HG03139 (cell line): ENCODE measurements around the gene CMSS1.

ENCODE experiments used
- ATAC-seq: cut with Tn5 transposase; IDR thresholded peaks from one replicate; pipeline ENCODE4 v1.9.1; 2021; ENCODE audit not compliant: unreplicated experiment

The CMSS1 gene

GRCh38 chr3:100158918-100159330 lies 341.3 kb downstream of the CMSS1 start:
- ATAC-seq = no peak

DNA sequence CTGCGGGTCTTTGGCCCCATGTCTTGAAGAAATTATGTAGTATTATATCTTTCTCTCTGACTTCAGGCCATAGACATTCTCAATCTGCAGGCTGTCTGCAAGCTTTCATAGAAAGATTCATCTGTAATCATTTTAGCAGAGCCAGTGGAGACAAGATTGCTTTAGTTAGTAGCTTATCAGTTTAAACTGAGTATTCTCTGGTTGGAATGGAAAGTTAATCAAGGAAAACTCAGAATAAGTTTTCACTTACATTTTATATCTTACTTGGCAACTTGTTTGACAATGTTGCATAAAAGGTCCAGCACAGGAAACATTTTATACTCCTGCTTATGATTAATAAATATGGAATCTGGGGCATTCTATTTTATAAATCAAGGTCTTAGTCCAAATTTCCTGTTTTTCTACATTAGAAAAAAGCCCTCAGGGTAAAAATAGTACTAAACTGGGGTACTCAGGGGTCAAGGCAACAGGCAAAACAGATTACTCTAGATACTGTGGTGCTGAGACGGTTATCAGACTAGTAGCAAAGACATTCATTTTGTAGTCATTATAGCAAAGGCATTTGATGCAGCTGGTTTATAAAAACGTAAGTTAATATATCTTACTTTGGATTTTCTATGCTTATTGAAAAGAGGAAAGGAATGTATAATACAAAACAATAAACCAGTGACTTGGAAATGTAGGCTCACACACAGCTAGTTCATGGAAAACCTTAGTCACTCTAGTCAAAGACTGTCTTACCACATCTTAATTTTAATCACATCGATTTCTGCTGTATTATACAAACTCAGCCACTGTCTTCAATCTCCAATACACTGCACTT lies 341.9 kb downstream of the CMSS1 start:
- no peak for ATAC-seq

GRCh38 chr3:100160521-100160920 lies 342.9 kb downstream of the CMSS1 start:
- no peak for ATAC-seq

DNA sequence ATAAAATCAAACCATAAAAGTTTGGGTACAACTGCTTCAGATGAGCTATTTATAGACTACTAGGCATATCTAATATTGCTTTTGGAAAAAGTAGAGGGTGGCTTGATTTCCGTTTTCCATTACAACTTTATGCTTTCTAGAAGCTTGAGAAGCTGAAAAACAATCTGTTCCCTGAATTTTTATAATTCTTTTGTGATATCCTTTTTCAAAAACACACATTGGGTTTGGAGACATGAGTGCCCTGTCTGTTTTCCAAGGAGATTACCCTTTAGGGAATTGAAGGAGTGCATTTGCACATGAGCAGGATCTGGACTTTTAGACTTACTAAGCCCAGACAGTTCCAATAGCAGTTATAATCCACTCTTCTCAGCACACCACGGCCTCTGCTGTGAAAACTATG lies 346.1 kb downstream of the CMSS1 start:
- no peak for ATAC-seq

DNA sequence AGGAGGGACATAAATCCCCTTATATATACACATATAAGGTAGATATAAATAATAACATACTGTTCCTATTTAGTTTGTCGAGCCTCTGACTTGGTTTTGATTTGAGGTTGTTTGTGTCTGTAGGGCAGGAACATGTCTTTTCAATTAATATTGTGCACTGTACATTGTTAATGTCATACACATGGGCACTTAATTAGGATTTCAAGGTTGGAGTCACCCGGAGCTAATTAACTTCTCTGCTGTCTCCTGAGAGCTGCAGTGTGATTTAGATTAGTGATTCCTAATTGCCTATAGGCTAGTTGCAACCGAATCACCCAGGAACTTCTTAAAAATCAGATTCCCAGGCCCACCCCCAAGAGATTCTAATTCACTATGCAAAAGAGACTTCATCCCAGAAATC lies 347.1 kb downstream of the CMSS1 start:
- no peak for ATAC-seq

DNA sequence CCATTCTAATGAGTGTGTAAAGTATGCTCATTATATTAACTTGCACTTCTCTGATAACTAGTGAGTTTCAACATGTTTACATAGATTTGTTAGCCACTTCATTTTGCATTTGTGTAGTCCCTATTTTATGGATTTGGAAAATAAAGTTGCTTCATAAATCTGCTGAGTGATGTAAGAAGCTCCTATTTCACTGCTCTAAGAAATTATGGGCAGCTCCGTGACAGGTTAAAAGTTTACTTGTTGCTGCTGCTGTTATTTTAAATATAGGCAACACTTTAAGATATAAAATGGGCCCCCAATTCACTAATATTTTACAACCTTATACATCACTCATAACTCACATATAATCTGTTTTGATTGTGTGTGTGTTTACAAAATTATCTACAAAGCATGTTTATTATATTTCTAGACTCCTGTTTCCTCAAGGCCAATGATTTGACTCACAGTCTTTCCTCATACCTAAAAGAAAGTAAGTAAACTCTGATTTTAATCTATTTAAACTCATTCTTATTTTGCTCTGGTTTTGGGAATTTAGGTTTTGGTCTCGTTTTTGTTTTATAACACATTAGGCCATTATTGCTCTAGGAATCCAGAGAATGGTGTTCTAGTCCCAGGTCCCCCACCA lies 348.4 kb downstream of the CMSS1 start:
- no peak for ATAC-seq

GRCh38 chr3:100169201-100169920 lies 351.7 kb downstream of the CMSS1 start:
- ATAC-seq = no peak

DNA sequence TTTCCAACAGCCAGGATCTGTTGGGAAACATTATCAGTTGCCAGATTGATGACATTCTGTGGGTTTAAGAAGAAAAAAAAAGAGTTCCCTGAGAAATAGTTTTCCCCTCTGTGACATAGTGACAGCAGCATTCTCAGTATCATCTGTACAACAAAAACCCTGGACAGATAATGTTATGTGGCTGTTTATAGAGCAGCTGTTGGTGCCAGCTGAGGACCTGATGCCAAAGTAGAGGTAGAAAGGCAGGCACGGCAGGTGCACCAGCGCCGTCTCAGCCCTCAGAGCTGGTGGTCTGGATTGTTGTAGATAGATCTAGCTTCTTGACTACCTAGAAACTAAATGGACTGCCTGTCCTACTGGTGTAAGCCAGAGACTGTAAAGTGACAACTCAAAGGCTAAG lies 352.8 kb downstream of the CMSS1 start:
- ATAC-seq = no peak

GRCh38 chr3:100171211-100171914 lies 353.7 kb downstream of the CMSS1 start:
- no peak for ATAC-seq

DNA sequence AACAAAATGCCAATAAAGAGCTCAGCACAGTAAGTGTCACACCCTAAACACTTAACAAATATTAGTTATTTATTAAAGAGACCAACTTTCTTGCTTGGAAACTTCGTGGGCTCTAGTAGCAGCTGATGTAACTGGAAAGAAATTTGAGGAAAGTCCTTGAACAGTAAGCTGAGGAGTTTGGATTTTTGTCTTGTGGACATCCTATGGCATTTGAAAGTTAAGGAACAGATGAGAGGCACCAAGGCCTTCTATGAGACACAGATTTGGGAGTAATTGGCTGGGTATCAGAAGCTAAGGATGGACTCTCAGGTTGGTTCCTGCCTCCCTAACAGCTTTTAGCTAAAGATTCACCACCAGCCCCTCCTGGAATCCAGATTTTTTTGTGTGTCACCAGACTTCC lies 356.3 kb downstream of the CMSS1 start:
- no peak for ATAC-seq

DNA sequence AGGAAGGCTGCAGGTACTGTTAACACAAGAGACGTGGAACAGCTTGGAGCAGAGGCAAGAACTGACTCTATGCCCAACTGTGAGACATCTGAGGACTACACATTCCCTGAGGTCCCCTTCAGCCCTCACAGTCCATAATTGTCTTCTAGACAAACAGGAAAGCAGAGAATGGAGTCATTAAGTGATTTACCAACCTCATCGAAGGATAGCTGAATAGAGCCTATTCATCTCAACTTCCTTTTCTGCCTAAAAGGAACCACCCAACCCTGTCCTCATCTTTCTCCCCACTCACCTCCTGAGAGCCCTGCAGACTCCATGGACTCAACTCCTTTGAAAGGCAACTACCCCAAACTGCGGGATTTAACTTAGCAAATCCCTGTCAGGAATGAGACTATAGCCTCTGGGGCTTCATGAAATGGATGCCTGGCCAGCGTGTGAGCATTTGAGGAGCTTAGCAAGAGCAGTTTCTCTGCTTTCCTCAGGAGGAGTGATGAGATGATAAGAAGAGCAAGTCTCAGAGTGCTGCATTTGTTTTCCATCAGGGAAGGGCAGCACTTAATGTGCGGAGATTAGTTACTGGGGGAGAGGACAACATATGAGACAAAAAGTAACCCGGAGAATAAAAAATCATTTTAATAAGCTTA lies 358.1 kb downstream of the CMSS1 start:
- no peak for ATAC-seq

DNA sequence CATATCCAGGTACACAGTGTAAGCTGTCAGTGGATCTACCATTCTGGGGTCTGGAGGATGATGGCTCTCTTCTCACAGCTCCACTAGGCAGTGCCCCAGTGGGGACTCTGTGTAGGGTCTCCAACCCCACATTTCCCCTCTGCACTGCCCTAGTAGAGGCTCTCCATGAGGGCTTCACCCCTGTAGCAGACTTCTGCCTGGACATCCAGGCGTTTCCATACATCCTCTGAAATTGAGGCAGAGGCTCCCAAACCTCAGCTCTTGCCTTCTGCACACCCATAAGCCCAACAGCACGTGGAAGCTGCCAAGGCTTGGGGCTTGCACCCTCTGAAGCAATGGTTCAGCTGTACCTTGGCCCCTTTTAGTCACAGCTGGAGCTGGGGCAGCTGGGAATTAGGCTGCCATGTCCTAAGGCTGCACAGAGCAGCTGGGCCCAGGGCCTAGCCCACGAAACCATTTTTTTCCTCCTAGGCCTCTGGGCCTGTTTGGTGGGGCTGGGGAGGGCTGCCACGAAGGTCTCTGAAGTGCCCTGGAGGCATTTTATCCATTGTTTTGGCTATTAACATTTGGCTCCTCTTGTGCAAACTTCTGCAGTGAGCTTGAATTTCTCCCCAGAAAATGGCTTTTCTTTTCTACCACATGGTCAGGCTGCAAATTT lies 362.2 kb downstream of the CMSS1 start:
- no peak for ATAC-seq

DNA sequence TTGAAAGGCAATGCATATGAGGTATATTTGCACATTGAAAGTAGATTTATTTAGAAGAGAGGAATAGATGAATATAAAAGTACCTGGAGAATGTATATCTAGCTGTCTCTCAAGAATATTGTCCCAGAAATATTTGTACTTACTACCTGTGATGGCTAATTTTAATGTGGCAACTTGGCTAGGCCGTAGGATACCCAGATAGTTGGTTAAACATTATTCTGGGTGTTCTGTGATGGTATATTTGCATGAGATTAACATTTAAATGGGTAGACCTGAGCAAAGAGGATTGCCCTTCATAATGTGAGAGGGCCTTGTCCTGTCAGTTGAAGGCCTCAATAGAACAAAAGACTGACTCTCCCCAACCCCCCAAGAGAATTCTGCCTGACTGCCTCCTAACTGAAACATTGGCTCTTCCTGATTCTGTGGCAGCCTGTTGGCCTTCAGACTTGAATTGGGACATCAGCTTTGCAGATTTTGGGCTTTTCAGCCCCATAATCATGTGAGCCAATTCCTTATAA lies 366.0 kb downstream of the CMSS1 start:
- ATAC-seq = no peak

DNA sequence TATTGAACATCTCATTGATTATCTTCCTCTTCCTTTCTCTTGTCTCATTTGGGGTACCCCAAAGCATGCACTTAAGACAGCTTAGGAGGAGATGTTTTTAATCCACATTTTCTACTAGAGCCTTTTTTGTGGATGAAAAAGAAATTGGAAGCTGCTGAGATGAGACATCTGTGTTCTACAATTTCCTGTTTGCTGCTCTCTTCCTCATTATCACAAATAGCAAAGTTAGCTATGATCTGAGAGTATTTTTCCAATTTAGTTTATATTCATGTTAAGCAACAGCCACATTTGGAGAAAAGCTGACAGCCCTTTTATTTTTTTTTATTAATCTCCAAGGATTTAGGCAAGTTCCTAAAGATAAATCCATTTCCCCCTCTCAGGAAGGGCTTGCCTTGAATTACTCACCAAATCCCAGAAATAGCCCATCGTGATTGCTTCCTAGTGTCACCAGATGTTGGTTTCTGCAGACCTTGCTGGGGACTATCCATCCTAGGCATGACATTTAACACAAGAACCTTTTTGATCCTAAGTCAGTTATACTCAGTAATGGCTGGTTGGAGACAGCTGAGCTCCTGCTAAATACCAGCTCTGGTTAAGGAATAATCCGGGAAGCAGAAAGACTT lies 367.4 kb downstream of the CMSS1 start:
- ATAC-seq = no peak

GRCh38 chr3:100185847-100186246 lies 368.2 kb downstream of the CMSS1 start:
- no peak for ATAC-seq

DNA sequence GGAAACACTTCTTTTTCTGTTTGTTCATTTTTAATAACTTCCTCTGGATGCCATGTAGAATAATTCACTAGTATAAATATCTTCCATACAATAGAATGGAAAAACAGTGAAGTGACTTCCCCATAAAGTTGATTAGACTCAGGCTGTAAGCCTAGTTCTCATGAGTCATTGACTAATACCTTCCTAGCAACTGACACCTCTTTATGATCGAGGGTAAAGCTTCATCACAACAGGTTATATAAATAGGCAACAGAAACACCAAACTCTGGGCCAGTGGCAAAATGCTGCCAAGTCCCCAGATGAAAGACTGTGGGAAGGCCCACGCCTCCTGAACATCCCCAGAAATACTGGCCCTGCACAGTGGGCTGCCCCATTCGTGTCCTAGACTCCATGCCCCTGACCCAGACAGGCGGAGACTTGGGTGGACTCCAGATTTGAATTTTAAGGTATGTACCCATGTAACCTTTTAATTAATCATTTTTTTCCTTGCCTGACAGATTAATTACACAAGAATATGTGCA lies 371.8 kb downstream of the CMSS1 start:
- no peak for ATAC-seq

DNA sequence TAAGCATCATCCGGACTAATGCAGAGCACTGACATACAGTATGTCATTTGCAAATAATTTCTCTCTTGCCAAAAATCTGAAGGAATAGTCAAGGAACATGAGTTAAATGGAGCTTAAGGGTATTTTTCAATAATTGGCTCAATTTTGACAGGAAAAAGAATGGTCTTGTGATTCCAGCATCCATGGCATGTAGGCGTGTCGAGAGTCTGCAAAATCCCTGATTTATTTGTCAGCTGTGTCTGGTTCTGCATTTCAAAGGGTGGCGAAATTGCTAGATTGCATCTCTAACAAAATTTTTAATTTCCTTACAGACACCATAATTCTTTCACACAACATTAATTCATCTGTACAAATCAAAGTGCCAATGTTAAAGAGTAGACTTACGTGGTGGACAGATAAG lies 377.7 kb downstream of the CMSS1 start:
- ATAC-seq = no peak

DNA sequence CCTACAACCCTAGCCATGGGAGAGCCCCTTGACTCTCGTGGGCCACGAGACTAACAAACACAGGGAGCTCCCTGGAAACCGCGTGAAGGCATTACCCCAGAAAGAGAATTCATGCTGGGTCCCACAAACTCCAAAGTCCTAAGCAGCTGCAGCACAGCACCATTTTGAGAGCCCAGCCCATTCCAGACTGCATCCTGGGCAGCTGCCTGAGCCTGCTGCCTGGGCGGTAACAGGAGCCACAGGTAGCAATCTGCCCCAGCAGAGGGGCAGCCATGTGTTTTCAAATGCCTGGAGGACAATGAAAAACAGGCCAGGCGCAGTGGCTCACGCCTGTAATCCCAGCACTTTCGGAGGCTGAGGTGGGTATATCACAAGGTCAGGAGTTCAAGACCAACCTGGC lies 380.2 kb downstream of the CMSS1 start:
- no peak for ATAC-seq

DNA sequence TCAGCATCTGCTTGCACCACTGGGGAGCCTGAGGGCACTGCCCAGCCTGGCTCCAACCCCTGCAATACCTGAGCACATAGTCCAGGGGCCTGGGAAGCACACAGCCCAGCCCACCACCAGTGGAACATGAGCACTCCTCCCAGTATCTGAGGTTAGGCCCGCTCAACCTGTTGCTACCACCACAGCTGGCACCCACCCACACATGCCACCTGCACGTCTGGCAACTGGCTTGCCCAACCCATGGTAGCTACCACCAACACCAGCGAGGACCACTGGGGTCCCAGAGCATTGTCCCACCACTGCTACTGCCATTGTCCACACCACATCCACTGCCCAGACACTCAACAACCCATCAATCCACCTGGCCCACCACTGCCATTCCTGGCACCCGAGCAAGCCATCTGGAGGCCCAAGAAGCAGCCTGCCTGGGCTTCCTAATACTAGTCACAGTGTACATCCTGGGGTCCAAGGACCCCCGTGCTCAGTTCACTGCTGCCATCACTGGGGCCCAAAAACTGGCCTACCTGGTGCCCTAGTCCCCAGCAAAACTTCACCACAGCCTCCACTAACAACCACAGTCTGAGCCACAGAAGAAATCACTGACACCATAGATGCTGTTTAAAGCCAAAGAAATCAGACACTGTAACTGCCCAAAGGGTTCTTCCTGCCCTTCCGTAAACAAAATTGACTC lies 381.1 kb downstream of the CMSS1 start:
- no peak for ATAC-seq
